K562 (cell line): Measurements from ENCODE around the gene ARFGAP3.

Source experiments
- CAMTA2 ChIP-seq: fragments of 250-450 bp; sonication (Bioruptor Pico); conservative IDR thresholded peaks from 2 replicates; pipeline ENCODE4 v1.5.1; 2022
- CHAMP1 ChIP-seq: fragments of 450-650 bp; IDR thresholded peaks from 2 replicates; pipeline ENCODE4 v1.6.1; 2016; ENCODE audit warnings: mild to moderate bottlenecking
- CTCF ChIP-seq, 3 experiments: IDR thresholded peaks in 2 of 3; conservative IDR thresholded peaks in 1 of 3; 2 replicates each; pipeline ENCODE4 v1.5.1; 2011 to 2012; ENCODE audit warnings: low read length in 3 of 3, mild to moderate bottlenecking in 3 of 3, control low read depth in 2 of 3, improper control_type of control experiment in 1 of 3, inconsistent platforms in 1 of 3, low read depth in 1 of 3, mixed read lengths in 1 of 3, moderate library complexity in 1 of 3; ENCODE audit not compliant: insufficient read depth in 2 of 3
- ELF4 ChIP-seq: fragments of 450-650 bp; formaldehyde crosslinking; IDR thresholded peaks from 2 replicates; pipeline ENCODE4 v1.4.0; 2022; ENCODE audit warnings: missing genetic modification characterization
- EZH2 ChIP-seq: IDR thresholded peaks from 2 replicates; pipeline ENCODE4 v1.6.1; 2012; ENCODE audit warnings: low read depth, mild to moderate bottlenecking, inconsistent platforms, low read length, borderline replicate concordance
- KLF16 ChIP-seq: IDR thresholded peaks from 2 replicates; pipeline ENCODE4 v1.6.1; 2016; ENCODE audit warnings: antibody characterized with exemption
- POU5F1 ChIP-seq: fragments of 150-350 bp; IDR thresholded peaks from 2 replicates; pipeline ENCODE4 v1.6.1; 2014; ENCODE audit warnings: borderline replicate concordance, low read length, low read depth, mild to moderate bottlenecking; ENCODE audit not compliant: partially characterized antibody
- PREB ChIP-seq: sonication (generic); formaldehyde crosslinking; IDR thresholded peaks from 2 replicates; pipeline ENCODE4 v1.8.1; 2023; ENCODE audit warnings: mild to moderate bottlenecking, missing genetic modification reagents
- SAP30 ChIP-seq: fragments of 200-600 bp; sonication (generic); IDR thresholded peaks from 2 replicates; pipeline ENCODE4 v1.6.1; 2012; ENCODE audit warnings: borderline replicate concordance, low read depth, mild to moderate bottlenecking, moderate library complexity, low read length, control low read depth, inconsistent platforms; ENCODE audit not compliant: insufficient read depth, poor library complexity, severe bottlenecking
- ZKSCAN1 ChIP-seq: fragments of 150-350 bp; IDR thresholded peaks from 2 replicates; pipeline ENCODE4 v1.6.1; 2016; ENCODE audit warnings: low read depth, low read length
- ZNF121 ChIP-seq: sonication (generic); formaldehyde crosslinking; conservative IDR thresholded peaks from 2 replicates; pipeline ENCODE4 v1.8.0; 2022; ENCODE audit warnings: missing genetic modification reagents
- ZNF274 ChIP-seq: IDR thresholded peaks from 2 replicates; pipeline ENCODE4 v1.6.1; 2011; ENCODE audit warnings: low read depth, mild to moderate bottlenecking, low read length, moderate library complexity, borderline replicate concordance
- ZNF780A ChIP-seq: fragments of 250-450 bp; sonication (Bioruptor Pico); IDR thresholded peaks from 2 replicates; pipeline ENCODE4 v1.5.0; 2021; ENCODE audit warnings: mild to moderate bottlenecking

DNA sequence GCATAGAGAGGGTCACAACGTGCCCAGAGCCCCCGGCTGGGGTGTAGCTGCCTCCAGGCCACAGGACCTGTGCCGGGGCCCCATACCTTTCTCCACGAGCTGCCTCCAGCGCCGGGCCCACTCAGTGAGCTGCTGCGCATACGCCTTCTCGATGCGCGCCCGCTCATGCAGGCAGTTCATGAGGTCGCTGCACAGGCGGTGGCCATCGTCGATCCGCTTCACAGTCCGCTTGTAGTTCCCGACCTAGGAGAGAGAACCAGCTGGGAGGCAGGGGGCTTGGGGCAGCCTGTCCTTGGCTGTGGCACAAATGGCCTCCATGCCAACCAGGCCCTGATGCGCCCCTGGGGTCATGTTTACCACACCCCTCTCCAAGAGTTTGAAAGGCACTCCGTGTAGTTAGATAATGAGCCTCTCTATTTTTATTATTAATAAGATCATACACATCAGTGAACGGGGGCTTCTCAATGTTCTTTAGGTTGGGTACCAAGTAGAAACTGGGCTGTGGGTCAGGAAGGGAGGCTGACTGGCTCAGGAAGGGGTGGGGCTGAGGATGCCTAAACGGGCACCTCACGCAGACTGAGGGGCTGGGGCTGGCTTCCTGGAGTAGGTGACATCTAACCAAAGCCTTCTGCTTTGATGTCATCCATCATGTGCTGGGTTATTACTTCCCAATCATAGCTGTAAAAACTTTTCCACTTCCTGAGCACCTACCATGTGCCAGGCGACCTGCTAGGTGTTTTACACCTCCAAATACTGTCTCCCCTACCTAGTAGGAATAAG lies 36.5 kb upstream of the ARFGAP3 start:
- TF ChIP-seq ELF4 (CRISPR knock-in tag) (no peak), CAMTA2 (CRISPR knock-in tag) (no peak), EZH2 (no peak), SAP30 (no peak), ZNF780A (CRISPR knock-in tag) (no peak), ZNF121 (CRISPR knock-in tag) (no peak), POU5F1 (no peak), CTCF (IDR thresholded peaks at IDR 0.05 in 2 of 3, conservative IDR thresholded peaks at IDR 0.05 in 1 of 3; ENCODE audit: insufficient read depth in 2 of 3, low read depth in 1 of 3, low read length in 3 of 3) (no peak), PREB (CRISPR knock-in tag) (no peak), ZKSCAN1 (no peak), ZNF274 (no peak), KLF16 (no peak), CHAMP1 (no peak)
